Ramos (cell line): ENCODE measurements around the gene SFMBT2.

Source experiments
- in situ Hi-C: fragments of 300-500 bp; cut with MboI; formaldehyde crosslinking; loops from one replicate; pipeline ENCODE4 v1.14.3; 2022; ENCODE audit warnings: low sequenced_read_pairs; ENCODE audit not compliant: unreplicated experiment

Gene SFMBT2

DNA sequence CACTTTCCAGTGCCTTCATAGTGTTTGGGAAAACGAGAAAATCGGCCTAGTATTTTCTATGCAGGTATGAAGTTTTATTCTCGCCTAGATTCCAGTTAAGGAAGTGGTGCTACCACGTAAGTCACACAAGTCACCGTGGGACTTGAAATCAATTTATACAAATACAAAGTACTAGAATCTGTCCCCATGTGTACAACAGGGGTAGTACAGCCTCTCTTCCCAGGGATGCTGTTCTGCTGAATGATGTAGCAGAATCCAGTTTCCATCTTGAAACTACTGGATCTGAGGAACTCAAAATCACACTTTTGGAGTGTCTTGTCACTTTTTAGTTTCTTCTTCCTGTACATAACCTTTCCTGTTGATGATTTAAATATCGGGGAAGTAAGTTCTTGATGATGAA is 129.4 kb downstream of the SFMBT2 start:
- in situ Hi-C loops, result no loop called here

DNA sequence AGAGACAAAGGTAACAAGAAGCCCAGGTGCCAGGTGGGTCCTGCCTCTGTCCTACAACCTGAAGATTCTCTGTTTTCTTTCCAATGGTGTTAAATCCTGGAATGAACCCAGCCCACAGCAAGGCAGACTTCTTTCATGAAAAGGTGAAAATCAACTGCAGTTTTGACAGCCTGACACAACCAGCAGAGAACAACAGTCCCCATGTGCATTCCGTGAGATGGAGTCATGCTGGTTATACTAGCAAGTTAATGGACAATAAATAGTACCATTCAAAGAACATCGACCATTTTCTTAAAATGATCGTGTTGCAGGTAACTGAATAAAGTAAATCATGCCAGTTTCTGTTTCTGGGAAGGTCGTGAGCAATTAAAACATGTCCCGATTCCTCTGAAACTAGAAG is 131.5 kb downstream of the SFMBT2 start:
- in situ Hi-C loops, result no loop called here

DNA sequence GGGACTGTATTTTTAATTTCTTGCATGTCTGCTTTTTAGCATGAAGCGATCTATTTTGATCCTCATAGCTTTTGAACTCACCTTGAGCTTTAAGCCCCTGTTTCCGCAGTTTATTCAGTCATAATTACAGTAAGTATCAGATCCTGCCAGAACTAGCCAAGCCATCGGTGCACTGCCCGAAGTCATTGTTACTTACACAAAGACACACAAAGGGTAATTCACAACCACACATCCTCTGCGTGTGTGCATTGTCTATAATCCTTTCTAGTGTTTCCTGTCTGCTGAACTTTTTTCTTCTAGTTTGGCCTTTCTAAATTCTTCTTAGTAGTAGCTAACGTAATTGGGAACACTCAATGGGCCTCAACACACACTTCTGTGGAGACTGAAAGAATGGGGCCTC is 133.0 kb downstream of the SFMBT2 start:
- in situ Hi-C loops, result no loop called here

DNA sequence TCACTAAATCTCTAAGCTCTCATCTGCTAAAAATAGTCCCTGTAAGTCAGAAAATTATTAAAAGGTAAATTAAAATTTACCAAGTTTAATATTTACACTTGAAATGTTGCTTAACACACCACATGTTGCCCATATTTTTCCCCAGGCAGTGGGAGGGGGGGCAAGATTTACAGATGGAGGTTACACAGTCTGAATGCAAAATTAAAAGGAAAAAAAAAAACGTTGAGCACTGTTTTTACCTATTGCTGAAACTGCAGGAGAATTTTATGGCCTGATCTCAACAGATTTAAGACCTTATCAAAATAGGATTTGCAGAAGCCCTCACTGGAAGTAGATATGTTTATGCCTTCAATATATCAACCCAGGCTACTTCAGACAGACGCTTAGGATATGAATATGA is 133.4 kb downstream of the SFMBT2 start:
- in situ Hi-C loops, result no loop called here

DNA sequence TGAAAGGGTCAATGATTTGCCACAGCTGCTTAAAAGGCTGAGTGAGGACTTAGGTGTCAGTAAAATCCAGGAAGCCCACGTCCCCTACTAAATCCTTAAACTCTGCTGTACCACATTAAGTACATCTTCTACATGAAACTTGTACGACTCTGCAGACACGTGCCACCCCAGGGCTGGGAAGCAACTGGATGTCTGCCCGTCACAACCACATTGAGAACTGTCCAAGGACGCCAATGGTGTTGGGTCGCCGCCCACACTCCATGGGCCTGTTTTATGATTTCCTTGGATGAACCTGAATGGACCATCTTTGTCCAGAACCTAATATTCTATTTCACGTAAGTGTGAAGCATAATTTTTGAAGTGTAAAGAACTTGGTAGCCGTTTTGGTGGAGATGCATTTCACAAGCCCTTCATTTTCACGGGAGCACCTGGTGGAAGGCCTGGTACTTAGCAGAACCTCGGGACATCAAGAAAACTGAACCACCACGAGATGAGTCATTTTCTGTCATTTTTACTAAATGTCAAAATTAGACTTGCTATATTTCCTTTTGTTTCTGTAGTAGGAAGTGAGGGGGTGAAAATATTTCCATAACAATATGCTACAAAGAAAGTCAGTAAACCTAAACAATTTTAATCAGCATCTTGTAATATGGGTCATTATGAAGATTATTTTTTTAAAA is 134.9 kb downstream of the SFMBT2 start:
- in situ Hi-C loops, result no loop called here

DNA sequence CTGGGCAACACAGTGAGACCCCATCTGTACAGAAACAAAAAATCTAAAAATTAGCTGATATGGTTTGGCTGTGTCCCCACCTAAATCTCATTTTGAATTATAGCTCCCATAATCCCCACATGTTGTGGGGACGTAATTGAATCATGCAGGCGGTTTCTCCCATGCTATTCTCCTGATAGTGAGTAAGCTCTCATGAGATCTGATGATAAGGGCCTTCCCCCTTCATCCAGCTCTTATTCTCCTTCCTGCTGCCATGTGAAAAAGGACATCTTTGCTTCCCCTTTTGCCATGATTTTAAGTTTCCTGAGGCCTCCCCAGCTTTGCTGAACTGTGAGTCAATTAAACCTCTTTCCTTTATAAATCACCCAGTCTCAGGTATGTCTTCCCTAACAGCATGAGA is 136.5 kb downstream of the SFMBT2 start:
- in situ Hi-C loops, result no loop called here

DNA sequence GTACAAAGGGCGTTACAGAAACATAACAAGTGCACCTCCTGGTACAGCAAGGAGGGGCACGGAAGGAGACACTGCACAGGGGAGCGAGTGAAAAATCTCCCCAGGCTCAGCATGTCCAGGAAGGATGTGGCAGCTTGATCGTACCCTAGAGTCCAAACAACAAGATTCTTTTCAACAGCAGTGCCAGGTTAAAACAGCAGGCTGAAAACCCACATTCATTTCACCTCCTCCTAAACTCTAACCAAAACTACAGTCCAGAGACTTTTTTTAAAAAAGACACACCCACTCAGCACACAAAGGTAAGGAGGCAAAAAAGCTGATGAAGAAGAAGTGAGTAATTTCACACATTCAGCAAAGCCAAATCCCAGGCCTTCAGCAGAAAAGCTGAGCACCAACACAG is 138.8 kb downstream of the SFMBT2 start:
- in situ Hi-C loops, result no loop called here

DNA sequence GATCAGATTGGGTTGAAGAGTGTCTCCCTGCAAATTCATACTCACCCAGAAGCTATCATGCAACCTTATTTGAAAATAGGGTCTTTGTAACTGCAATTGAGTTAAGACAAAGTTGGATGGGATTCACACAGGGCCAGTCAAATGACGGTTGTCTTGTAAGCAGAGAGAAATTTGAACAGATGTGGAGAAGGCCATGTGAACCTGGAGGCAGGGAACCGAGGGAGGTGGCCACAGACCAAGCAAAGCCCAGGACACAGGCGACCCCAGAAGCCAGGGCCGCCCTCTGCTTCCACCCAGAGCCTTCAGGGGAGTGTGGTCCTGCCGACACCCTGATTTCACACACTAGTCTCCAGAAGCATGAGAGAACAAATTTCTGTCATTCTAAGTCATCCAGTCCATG is 140.8 kb downstream of the SFMBT2 start:
- in situ Hi-C loops, result no loop called here

DNA sequence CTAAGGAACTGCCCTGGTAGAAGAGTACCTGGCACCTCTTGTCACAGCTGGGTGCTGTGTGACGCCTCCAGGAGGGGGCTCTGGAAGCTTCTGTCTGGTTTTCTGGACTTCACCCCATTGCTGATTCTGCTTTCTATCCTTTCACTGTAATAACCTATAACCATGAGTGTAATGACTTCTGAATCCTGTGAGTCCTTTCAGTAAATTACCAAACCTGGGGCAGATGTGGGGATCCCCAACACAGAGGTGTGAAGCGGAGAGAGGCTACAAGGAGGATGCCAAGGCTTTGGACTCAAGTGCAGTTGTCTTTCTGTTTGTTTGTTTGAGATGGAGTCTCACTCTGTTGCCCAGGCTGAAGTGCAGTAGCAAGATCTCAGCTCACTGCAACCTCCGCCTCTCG is 143.7 kb downstream of the SFMBT2 start:
- in situ Hi-C loops, result no loop called here

DNA sequence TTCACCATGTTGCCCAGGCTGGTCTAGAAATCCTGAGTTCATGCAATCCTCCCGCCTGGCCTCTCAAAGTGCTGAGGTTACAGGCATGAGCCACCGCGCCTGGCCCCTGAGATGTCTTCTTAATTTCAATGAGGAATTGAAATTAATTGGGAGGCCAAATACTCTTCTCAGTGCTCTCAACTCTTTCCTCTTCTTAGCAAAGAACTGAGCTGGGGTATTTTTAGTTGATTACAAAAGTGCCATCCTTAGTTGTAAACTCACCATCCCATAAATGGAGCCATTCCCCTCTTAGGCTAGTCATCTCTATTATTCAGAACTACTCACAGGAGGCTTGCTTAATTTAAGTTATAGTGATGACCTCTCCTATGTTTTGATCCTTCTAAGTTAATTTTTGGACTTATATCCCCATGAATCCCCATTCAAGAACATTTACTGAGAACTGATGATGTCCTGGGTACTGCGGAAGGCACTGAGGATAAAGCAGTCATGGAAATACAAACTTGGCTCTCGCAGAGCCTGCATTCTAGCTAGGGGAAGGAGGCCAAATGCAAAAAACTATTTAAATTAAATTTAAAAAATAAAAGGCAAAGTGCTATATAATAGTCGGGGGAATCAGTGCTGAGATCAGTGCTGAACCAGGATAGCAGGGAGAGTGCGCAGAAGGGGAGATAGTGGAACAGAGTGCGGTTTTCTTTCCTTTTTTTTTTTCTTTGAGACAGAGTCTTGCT is 145.3 kb downstream of the SFMBT2 start:
- in situ Hi-C loops, result no loop called here

DNA sequence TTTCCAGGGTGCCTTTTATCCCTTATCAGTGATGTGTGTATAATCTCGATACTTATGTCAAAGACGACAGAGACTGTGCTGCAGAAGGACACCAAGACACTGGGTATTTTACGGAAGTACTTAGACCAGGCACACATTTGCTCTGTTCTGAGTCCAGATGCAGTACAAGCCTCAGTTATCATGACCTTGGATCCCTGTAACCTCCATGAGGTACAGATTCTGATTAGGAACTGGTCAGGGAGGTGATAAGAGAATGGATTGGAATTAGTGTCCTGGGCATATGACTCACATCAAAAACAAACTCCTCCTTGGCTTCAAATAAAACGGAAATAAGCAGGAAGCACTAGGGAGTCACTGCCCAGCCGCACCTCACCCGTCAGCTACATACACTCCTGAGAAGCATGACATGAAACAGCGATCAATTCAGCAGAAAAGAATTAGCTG is 146.5 kb downstream of the SFMBT2 start:
- in situ Hi-C loops, result no loop called here

DNA sequence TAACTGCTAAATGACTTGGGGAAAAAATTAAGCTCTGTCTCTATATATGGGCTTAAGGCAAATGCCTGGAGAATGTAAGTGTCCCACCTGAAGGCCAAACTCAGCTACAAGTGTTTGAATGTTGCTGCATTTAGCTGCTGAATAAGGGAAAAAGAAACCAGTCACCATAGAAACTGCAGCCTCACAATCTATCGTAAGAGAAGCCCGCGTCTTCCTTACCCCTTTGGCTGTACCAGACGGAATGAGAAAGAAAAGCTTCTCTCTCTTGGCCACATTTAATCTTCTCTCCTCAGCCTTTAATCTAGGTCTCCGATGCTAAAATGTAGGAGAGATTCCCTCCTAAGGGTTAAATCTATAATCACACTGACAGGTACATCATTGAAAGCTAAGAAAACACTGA is 147.2 kb downstream of the SFMBT2 start:
- in situ Hi-C loops, result no loop called here

DNA sequence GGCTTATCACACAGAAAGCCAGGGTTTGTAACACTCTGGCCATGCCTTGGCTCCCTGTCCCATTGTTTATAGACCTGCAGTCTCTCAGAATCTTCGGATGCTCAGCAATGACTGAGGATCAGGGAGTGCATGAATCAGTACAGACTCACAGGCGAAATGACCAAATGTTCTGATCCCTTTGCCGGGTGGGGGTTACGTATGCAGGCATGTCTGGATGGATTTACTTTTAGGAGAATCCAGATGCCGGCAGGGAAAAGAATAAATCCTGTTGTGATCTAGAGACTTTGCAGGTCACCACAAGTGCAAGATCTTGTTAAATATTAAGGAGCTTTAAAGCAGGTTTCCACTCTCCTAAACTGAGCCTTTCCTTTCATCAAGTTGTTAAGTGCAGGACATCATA is 149.5 kb downstream of the SFMBT2 start:
- in situ Hi-C loops, result no loop called here

DNA sequence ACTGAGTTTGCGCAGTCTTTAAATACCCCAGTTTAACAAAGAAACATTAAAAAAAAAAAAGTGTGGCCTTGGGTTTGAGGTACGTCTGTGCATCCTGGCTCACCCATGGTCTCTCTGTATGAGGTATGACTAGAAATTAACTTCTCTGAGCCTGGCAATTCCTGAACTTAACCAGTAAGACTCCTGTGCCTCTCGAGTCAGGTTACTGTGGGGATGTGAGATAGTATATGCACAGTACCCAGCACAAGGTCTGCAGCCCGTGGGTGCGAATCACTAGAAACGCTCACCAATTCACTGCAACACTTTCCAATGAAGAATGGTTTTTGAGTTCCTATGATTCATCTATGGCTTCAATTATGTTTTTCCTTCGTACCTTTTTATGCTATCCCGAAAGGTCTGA is 149.9 kb downstream of the SFMBT2 start:
- in situ Hi-C loops, result no loop called here

DNA sequence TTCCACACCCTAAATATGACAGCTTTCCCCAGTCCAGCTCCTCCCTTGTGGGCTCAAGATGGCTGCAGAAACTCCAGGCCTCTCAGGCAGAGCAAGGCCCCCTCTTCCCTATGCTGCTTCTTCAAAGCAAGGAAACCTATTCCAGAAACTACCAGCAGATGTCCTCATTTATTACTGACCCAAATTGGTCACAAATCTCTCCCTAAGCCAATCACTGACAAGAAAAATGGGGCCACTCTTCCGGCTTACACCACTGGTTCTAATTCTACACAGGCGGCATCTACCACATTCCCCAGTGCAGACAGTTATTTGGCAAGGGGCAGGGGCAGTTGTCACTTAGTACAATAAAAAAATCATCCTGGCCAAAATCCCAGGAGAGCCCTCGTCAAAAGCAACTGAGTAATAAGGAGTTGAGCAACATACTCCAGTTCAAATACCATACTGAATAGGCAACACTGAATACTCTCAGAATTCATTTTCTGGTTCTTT is 150.4 kb downstream of the SFMBT2 start:
- in situ Hi-C loops, result no loop called here

DNA sequence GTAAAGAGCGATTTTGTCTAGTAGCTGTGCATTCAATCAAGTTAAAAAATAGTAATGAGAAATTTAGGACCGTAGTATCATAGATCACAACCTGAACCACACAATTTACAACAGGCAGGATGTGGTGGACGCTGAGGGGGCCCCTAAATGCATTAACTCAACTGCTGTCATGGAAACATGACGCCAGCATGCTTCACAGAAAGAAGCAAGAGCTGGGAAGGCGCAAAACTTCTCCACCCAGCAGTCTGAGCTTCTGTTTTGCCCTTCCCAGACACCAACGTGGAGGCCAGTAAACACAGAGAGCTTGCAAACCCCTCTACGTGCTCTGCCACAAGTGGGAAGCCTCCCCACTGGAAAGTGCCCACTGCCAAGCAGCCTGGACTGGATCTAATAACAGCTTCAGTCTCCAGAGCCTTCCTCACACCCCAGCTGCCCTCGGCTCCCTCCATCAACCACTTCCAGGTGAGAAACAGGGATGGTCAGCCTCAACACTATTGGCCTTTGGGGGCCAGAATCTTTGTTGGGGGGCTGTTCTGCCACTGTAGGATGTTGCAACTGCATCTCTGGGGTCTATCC is 151.8 kb downstream of the SFMBT2 start:
- in situ Hi-C loops, result no loop called here

DNA sequence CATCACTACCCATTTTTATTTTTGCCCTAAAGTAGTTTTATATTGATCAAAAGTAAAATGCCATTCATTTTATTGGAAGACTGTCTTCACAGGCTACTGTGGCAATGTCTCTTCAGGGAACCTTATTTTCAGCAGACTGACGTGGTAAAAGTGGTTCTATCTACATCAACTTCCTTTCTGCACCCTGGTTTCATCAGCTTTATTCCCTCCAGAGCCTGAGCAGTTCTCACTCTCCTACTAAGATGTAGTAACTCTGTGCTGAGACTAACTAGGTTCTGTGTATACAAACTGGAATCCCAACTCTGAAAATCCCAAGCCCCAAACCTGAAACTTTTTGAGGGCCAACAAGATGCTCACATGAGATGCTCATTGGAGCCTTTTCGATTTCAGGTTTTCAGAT is 155.3 kb downstream of the SFMBT2 start:
- in situ Hi-C loops, result no loop called here

DNA sequence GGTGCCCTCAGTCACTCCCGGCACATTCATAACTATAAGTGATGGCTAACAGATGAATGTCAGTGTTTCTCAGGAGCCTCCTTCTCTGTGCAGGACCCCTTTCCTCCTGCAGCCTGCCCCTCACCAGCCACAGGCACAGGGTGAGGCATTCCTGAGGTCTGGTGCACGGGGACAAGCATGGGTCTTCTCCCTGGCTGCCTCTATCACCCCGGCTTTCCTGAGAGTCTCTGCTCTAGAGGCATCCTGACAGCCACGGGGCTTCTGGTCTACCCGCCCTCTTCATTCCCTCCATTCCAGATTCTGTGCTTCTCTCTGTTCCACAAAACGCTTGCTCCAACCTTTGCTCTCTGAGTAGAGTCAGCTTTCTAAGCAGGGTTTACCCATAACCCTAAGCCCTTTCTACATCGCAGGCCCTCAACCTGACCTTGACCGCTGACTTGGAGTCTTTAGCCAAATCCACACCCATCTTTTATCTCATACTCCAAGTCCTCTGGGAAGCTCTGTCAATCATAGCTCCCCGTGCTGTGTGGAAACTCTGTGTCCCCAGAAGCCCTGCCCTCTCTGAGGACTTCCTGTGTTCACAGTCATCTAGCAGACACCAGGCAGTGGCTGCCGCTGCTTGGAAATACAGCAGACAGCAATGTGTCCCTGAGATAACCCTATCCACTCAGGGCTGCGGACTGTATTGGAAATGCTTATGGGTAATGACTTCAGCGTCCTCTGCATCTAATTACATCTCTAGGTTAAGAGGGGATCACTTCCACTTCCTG is 159.0 kb downstream of the SFMBT2 start:
- in situ Hi-C loops, result no loop called here

DNA sequence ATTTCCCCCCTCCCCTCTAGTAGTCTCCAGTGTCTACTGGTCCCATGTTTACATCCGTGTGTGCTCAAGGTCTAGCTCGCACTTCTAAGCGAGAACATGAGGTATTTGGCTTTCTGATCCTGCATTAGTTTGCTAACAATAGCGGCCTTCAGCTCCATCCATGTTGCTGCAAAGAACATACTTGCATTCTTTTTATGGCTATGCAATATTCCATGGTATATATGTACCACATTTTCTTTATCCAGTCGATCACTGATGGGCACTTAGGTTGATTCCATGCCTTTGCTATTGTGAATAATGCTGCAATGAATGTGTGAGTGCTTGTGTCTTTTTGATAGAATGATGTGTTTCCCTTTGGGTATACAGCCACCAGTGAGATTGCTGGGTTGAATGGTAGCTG is 160.6 kb downstream of the SFMBT2 start:
- in situ Hi-C loops, result no loop called here

DNA sequence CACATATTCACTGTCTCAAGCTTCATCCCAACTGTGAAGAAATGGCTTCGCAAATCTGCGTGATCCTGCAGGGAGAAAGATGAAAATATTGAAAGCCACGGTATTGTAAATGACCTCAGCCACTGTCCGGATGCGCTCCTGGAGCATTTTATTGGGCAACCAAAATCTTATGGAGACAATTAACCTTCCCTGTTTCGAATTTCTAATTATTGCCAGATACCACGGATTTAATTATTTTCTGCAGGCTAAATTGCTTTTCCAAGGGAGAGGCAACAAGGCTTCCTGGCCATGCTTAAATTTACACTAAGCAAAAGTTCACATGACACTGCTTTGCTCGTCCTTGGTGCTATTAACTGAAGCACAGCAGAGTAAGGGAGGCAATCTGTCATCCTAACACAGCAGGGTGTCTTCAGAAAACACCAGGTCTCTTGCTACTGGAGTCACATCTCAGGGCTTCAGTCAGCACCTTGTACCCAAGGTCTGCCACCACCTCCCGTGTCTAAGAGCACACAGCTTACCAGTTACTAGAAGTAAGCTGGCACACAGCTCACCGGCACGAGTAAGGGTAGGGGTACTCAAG is 162.2 kb downstream of the SFMBT2 start:
- in situ Hi-C loops, result no loop called here
